ENCODE data around the gene COL19A1.
A peak's percentile ranks its signal among the peaks of the same experiment; 100 is the strongest.

Gene COL19A1

DNA sequence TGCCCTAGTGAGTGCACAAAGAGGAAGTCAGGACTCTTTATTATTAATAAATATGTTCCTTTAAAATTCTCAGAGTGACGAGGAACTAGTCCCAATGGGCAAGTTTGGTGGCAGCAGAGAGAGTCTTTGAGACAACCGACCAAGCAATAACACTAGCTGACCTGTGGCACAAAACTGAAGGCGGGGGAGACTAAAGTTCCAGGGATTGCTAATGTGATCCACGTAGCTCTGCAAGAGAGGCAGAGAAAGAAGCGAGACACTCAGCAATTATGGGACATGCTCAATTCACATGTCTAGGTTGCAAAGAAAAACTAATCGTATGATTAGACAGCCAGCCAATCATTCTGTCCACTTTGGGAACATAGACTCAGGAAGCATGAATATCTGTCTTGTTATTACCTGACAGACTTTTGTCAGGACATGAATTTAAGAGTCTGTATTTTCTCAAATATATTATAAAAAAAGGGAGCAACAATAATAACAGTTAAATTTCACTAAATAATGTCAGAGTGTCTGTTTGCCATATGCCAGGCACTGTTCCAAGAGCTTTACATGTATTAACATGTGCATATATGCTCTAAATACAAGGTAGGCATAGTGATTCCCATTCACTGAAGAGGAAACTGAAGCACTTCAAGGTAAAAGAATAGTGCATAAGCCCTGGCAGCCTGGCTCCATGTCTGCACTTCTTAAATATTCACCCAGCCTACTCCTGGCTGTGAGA lies 355.5 kb downstream of the COL19A1 start:
- DNase-seq (ENCODE audit: low spot score): no peak

DNA sequence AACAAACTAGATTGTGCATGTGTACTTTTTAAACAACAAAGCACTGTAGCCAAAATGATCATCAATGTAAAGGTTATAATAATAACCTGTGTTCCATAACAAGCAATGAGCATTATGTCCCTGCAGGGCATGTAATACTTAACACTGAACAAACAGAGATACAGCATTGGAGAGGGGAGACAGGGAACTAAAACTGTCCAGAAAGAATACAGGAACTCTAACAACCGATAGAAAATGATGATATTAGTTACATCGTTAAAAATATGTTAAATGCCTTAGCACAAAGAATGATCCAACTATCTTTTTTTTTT lies 356.0 kb downstream of the COL19A1 start:
- DNase-seq (ENCODE audit: low spot score): no peak

DNA sequence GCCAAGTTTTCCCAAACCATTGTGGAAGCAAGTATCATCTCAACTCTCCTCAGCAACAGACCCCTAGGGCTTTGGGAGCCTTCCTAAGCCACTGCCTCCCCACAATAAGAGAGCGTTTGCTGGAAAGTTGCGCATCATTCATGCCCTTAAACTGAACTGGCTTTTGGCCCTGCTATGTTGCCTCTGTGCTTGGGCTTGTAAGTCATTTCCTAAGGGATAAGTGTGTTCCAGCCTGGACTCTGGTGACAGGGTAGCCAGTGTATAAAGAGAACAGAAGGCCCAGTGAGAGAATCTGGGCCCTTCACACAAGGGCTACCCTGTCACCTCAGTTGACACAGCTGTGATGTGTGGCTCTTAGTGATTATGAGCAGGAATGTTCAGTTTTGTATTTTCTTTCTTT lies 358.7 kb downstream of the COL19A1 start:
- DNase-seq (ENCODE audit: low spot score): peak; percentile 94

DNA sequence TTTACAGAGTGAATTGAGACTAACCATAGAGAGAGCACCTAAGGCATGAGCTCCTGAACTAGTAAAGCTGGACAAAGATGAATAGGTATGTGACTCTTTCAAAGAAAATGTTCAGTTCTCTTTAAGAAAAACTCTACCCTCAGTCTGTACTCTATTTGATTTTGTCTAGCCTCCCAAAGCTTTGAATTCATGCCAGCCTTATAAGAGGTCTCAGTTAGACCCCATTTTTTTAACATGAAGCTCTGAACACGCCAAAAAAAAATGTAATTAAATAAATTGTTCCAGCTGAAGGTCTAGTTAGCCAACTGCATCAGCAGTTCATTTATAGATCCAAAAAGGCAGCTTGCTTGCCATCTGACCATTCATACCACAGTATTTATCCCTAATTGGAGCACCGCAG lies 365.0 kb downstream of the COL19A1 start:
- no peak for DNase-seq (ENCODE audit: low spot score)

DNA sequence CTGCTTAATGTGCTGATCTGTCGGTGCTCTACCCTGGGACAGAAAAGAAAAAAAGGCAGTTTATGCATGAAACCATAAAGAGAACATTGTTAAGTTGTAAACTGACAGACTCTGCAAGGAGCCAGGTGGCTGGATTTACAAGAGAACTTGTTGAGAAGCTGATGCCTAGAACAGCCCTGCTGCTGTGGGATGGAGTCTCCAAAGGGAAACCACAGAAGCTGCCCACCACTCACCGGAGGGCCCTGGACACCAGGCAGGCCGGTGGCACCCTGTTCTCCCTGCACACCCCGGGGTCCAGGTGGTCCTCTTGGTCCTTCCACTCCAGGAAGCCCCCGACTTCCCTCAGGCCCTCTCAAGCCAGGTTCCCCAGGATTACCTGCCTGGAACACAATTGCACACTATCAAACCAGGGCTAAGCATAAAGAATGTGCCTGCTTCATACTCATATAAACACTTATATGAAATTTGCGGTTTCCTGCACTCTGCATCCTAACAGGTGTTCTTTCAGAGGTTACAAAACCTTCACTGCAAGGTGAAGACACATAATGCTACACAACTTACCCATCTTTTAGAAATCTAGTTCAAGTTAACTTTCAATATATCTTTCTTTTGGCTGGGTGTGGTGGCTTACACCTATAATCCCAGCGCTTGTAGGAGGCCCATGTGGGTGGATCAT lies 368.3 kb downstream of the COL19A1 start:
- no peak for DNase-seq (ENCODE audit: low spot score)

DNA sequence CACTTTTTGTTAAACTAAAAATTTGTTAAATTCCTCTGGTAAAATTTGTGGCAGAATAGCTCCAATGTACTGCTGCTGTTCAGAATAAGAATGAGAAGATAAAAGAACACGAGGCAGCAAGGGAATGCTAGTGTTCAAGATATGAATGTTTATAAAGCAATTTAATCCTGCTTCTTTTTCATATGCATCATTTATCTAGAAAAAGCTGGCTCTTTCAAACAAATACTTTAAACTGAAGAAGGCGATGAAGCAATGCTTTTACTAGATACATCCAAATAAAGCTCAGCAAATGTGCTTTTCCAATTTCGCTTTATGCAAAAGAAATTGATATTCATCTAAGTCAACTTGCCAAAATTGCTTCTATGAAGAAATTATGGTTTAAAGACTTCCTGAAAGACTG lies 370.0 kb downstream of the COL19A1 start:
- DNase-seq (ENCODE audit: low spot score): no peak

DNA sequence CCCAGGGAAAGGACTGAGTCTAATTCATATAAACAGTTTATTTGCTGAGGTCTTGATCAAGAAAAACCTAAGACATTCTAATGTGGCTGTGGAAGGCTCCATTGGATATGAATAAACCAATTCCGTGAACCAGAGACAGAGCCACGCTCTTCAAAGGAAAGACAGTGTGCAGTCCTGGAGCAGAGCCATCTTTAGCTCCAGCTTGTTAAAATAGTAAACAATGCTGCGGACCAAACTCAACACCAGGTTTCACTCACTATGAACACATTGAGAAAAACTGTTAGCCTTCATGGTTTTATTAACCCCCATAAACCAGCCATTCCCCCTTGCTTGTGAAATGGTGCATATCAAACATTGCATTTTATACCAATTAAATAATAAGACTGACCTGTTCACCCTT lies 374.7 kb downstream of the COL19A1 start:
- peak; percentile 50 for DNase-seq (ENCODE audit: low spot score)

DNA sequence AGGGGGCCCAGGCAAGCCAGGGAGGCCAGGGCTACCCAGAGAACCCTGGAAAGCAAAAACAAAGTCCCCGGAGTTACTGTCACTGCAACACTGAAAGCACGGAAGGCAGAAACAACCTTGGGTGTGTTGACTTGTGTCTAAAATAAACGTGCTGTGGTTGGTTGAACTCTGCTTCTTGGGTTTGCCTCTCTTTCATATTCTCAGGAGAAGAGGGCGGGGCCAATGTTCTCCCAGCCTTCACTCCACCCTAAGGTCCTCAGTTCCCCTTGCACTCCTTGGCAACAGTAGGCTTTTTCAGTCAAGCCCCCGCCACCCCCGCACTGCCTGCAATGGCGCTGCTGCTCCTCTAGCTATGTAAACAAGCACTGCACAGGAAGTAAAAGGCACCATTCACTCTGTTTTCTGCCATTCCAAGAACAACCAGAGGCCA lies 375.6 kb downstream of the COL19A1 start:
- DNase-seq (ENCODE audit: low spot score): no peak

DNA sequence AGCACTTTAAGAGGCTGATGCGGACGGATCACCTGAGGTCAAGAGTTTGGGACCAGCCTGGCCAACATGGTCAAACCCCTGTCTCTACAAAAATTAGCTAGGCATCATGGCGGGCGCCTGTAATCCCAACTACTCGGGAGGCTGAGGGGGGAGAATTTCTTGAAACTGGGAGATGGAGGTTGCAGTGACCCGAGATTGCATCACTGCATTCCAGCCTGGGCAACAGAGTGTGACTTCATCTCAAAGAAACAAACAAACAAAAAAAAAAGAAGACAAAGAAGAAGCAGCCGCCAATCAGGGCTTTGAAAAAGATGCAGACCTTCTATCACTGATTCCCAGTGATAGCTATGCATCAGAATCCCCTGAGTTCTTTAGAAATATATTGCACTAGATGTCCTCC lies 379.8 kb downstream of the COL19A1 start:
- DNase-seq (ENCODE audit: low spot score): no peak

DNA sequence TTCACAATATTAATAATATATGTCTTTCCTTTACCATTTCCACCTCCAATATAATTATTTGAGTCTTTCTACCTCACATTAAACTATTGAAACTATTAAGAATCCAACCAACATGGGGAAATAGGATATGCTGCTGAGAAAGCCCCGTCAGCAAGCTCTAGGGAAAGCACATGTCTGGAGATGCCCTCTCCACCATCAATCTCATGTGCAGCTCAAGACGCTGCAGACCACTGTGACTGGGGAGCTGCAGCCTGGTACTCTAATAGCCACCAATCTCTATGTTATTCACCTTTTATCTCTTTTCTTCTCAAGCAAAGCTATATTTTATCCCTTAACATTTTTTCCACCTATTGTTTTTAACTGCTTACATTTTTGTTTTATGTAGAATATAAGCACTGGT lies 386.2 kb downstream of the COL19A1 start:
- no peak for DNase-seq (ENCODE audit: low spot score)

DNA sequence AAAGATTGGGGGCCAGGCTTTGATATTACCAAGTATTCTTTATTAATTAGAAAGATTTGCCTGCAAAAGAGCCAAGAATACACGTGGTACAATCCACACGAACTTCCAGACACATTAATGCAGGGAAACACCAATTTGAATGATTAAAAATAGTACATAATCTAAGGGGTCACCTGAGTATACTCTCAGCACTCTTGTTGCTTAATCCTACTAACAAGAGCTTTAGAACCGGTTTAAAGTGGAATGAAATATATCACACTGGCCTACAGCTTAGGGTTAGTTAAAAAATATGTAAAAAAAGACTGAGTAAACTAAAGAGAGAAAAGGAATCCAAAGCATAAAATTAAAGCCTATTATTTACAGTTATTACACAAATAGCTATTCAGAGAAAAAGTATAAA lies 387.6 kb downstream of the COL19A1 start:
- DNase-seq (ENCODE audit: low spot score): no peak

DNA sequence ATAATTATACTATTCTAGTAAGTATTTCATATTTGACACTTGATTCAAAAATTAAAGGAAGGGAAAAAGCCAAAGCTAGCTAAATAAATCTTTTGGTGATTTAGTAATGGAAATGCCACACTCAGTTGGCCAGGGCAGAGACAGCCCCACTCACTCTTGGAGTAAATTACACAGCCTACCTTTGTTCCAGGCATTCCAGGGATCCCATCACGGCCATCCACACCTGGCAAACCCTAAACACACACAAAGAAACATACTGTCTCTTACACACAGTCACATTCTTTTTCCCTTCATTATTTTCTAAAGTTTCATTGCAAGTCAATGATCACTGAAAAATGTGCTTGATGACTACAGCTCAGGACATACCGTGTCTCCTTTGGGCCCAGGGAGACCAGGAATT lies 388.4 kb downstream of the COL19A1 start:
- DNase-seq (ENCODE audit: low spot score): no peak

DNA sequence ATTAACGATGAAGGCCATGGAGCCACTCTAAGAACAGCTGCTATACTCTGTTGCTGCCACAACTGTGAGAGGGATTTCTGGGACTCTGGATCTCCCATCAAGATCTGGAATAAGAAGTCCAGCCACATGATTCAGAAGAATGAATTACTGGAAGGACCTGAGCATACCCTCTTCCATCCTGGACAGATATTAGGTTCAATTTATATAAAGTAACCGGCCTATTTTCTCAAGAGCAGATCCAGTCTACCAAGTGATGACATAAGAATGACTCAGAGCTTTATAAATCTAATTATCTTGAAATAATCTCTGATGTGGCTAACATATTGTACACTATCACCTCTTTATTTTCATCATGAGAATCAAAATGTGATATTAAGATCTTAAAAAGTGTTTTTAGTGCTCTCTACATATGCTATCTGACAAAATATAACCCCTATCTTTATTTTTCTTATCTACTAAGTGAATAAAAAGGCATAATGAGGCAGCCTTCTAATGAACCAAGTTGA lies 391.5 kb downstream of the COL19A1 start:
- no peak for DNase-seq (ENCODE audit: low spot score)

DNA sequence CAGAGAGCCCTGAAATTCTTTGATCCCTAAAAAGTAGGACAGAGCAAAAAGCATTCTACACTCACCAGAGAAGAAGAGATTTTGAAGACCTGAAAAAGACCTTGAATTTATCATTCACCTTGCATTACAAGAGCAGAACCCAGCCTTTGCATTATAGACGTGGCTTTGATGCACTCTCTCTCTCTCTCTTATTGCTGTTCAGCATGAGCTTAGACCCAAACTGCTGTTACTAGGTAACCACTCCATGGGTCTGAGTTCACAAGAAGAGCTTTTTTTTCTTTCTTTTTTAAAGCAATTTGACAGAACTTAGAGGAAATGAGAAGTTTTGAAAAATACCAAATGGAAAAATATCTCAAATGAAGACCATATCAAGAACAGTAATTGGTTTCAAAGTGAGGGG lies 392.1 kb downstream of the COL19A1 start:
- DNase-seq (ENCODE audit: low spot score): no peak

All from pons (tissue), 1 donor.